ENCODE measurements around the gene POLR2B. TPM values are rescaled to one million over a fixed set of nuclear protein-coding genes. Genes with fewer than 3 reads are reported as not detected.
"Not testable (repeated sequence)": the region's sequence is repeated elsewhere in the genome, so short reads cannot be mapped to it uniquely, and the experiment has no call there.

POLR2B gene
- total and polyA plus RNA-seq, 2 of the 4 experiments (the other 2 are of a cell fraction) = 74.0 to 106 TPM

DNA sequence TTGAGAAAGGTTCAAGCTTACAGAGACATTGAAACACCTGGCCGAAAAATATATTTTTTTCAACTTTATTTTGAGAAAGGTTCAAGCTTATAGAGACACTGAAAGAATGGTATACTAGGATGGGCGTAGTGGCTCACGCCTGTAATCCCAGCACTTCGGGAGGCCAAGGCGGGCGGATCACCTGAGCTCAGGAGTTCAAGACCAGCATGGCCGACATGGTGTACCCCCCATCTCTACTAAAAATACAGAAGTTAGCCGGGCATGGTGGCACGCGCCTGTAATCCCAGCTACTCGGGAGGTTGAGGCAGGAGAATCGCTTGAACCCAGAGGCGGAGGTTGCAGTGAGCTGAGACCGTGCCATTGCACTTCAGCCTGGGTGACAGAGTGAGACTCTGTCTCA lies 38.9 kb upstream of the POLR2B start:
- H2BK120ac ChIP-seq (ENCODE audit: low read depth, low read length); H2AFZ ChIP-seq (replicated peaks; ENCODE audit: low read length, poor library complexity); H4K91ac ChIP-seq (ENCODE audit: insufficient read depth, low read depth, low read length); H3K23ac ChIP-seq (ENCODE audit: low read depth, low read length); H3K14ac ChIP-seq (replicated peaks; ENCODE audit: low read depth, low read length); BruUV-seq (replicated peaks); H3K56ac ChIP-seq (ENCODE audit: extremely low read depth, insufficient read depth, low read length); H3K4me3 ChIP-seq (ENCODE audit: insufficient read depth, low read depth, low read length); H3K9ac ChIP-seq (ENCODE audit: low read depth, low read length); H3K27ac ChIP-seq (ENCODE audit: insufficient read depth, low read length); dilution Hi-C loops (cut with HindIII; ENCODE audit: low sequenced_read_pairs, unreplicated experiment); H4K5ac ChIP-seq (ENCODE audit: low read depth, low read length); H3K27me3 ChIP-seq (ENCODE audit: control insufficient read depth, insufficient read depth, low read length); H3K4me1 ChIP-seq (ENCODE audit: control insufficient read depth, insufficient read depth, low read length); in situ Hi-C loops (cut with MboI; ENCODE audit: low sequenced_read_pairs); ATAC-seq (ENCODE audit: low read depth); H2BK5ac ChIP-seq (ENCODE audit: low read depth, low read length, poor library complexity, severe bottlenecking); H3K18ac ChIP-seq (ENCODE audit: low read depth, low read length); H4K8ac ChIP-seq (ENCODE audit: low read depth in 2 of 2, low read length in 2 of 2); H3K9me3 ChIP-seq (ENCODE audit: control insufficient read depth, insufficient read depth, low read length); H3K4me2 ChIP-seq (ENCODE audit: low read depth, low read length); H2BK15ac ChIP-seq (ENCODE audit: low read depth, low read length); H2BK20ac ChIP-seq (ENCODE audit: low read depth, low read length); H2AK9ac ChIP-seq (replicated peaks; ENCODE audit: low read depth, low read length, poor library complexity); H3K4ac ChIP-seq (ENCODE audit: low read depth, low read length); POLR2A ChIA-PET (ENCODE audit: unreplicated experiment); H2AK5ac ChIP-seq (ENCODE audit: low read depth, low read length); H3K9me1 ChIP-seq (ENCODE audit: insufficient read depth, low read length); CTCF ChIA-PET; DNase-seq; H3K36me3 ChIP-seq (ENCODE audit: control insufficient read depth, insufficient read depth, low read length); intact Hi-C loops (cut with micrococcal nuclease); H4K20me1 ChIP-seq (ENCODE audit: insufficient read depth, low read length): not testable (repeated sequence)
- H3K79me1 ChIP-seq (ENCODE audit: low read depth in 1 of 2, low read length in 2 of 2) = peaks cover 14 to 28% of the 10 kb centered on the region in 2 experiments; a peak in 2 of 4 replicates
- no CpG with 5 or more reads among the region's 14 CpGs for WGBS, 2 experiments (ENCODE audit: extremely low coverage in 2 of 2, insufficient read length in 1 of 2)

Data from IMR-90 (cell line).